ENCODE measurements around the gene NPSR1.
"Not testable (repeated sequence)": the region's sequence is repeated elsewhere in the genome, so short reads cannot be mapped to it uniquely, and the experiment has no call there.

Gene NPSR1

DNA sequence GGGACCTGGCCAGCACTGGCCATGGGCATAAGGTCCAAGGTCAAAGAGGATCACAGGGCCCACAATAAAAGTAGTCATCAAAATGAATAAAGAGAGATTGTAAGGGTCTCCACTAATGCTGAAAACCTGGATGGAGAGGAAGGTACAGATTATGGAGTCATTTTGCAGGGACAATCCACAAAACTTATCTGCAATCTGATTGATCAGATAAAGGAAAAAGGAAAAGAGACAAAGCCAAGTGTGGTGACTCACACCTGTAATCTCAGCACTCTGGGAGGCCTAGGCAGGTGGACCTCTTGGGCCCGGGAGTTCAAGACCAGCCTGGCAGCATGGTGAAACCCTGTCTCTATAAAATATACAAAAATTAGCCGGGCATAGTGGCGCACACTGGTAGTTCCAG, 174.0 kb downstream of the NPSR1 start:
- no peak for DNase-seq (ENCODE audit: low read depth in 1 of 2, low spot score in 1 of 2)

DNA sequence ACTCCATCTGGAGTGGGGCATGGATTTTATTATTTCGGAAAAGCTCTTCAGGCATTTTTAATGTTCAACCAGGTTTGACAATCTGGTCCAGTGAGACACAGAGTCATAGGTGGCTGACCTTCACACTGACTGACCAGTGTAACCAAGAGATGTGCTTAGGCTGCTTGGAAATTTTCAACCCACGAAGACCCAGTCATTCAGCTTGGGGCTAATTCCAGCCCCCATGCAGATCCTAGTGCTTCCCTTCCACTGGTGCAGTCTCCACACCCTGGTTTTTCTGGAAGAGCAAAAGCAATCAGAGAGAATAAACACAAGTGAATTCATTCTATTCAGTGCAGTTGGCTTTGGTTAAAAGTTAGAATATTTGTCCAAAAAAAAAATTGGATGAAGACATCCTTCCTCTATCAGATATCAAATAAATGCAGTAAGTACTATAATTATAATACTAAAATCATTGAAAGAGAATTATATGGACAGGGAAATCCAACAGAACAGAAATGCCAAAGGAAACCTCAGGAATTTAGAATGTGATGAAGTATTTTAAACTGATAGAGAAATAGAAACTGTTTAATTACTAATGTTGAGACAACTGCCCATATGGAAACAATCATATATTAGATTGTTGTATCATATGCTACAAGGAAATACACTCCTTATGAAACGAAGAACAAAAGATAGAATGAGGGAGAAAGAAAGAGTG, 178.0 kb downstream of the NPSR1 start:
- no peak for DNase-seq (ENCODE audit: low read depth in 1 of 2, low spot score in 1 of 2)

GRCh38 chr7:34837316-34837715, 179.3 kb downstream of the NPSR1 start:
- DNase-seq (ENCODE audit: low read depth in 1 of 2, low spot score in 1 of 2) = no peak

GRCh38 chr7:34837801-34838201, 179.8 kb downstream of the NPSR1 start:
- DNase-seq (ENCODE audit: low read depth in 1 of 2, low spot score in 1 of 2) = no peak

DNA sequence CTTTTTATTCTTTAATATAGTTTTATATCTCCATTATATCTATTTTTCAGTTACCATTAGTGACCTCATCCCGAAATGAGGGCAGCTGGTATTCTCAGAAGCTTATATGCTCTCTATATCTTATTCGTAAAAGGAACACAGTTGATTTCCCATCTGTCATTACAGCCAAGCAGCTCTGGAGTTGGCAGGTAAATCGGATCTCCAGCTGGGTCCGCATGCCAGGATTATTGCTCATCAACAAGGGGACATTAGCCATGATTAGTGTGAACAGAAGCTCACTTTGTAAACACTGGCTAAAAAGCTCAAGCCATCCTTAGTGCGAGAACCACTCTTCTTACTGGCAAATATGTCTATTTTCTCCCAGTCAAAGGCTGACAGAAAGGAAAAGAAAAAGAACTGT, 180.3 kb downstream of the NPSR1 start:
- no peak for DNase-seq (ENCODE audit: low read depth in 1 of 2, low spot score in 1 of 2)

- no peak for DNase-seq (ENCODE audit: low read depth in 1 of 2, low spot score in 1 of 2)
Measured at GRCh38 chr7:34839645-34840044, 181.6 kb downstream of the NPSR1 start.

- no peak for DNase-seq (ENCODE audit: low read depth in 1 of 2, low spot score in 1 of 2)
Measured at GRCh38 chr7:34840176-34840785, 182.3 kb downstream of the NPSR1 start.

DNA sequence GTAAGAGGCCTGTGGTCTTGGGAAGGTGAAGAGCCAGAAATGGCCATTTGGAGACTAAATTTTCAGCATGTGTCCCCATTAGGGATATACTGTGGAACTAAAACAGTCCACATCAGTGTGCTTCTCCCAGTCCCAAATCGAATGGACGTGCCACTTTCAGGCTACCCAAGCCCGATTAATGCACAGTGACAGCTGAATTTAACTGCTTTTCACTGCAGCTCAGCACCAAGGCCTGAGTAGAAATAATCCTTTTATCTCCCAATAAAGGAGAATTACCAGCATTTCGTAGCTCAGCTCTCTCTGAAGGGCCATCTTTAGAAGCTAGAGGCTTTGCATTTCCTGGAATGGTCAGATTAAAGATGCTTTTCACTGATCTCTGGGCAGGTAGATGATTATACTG, 183.3 kb downstream of the NPSR1 start:
- no peak for DNase-seq (ENCODE audit: low read depth in 1 of 2, low spot score in 1 of 2)

GRCh38 chr7:34842782-34843181, 184.8 kb downstream of the NPSR1 start:
- no peak for DNase-seq (ENCODE audit: low read depth in 1 of 2, low spot score in 1 of 2)

GRCh38 chr7:34844406-34844805, 186.4 kb downstream of the NPSR1 start:
- no peak for DNase-seq (ENCODE audit: low read depth in 1 of 2, low spot score in 1 of 2)

DNA sequence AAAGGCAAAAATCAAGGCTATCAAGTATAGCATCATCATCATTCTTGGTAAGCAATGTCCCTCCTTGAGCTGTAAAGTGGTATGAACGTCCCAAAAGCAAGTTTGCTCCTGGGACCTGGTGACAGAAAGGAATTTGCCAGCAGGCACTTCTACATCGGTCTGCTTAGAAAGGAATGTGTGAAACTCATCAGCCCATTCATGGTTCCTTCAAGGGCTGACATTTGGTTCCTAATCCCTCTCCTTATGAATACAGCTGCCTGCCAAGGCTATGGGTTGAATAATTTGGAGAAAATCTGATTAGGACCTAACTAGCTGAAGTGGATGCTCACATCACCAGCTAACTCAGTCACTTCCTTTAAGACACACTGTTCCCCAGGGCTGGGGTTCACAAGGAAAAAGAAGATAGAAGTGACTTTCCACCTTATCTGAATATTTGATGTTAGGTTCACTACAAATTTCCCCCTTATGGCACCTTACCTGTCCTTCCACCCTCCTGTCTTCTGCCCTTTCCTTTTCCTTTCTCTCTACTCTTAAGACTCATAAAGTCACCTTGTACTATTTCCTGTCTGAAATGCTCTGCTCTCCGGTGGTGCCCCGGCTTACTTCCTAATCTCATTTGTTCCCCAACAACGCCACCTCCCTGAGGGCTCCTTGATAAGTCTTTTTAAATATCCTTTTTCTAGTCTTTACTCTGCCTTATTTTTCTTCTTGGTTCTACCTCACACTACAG, 187.1 kb downstream of the NPSR1 start:
- no peak for DNase-seq (ENCODE audit: low read depth in 1 of 2, low spot score in 1 of 2)

- DNase-seq (ENCODE audit: low read depth in 1 of 2, low spot score in 1 of 2) = no peak
Measured at GRCh38 chr7:34845666-34846361, 187.8 kb downstream of the NPSR1 start.

GRCh38 chr7:34846976-34847375, 189.0 kb downstream of the NPSR1 start:
- DNase-seq (ENCODE audit: low read depth in 1 of 2, low spot score in 1 of 2) = no peak

- no peak for DNase-seq (ENCODE audit: low read depth in 1 of 2, low spot score in 1 of 2)
Measured at GRCh38 chr7:34848670-34849069, 190.7 kb downstream of the NPSR1 start.

GRCh38 chr7:34849163-34849960, 191.3 kb downstream of the NPSR1 start:
- DNase-seq (ENCODE audit: low read depth in 1 of 2, low spot score in 1 of 2) = no peak

GRCh38 chr7:34849986-34850385, 192.0 kb downstream of the NPSR1 start:
- DNase-seq (ENCODE audit: low read depth in 1 of 2, low spot score in 1 of 2) = no peak

GRCh38 chr7:34850681-34851080, 192.7 kb downstream of the NPSR1 start:
- no peak for DNase-seq (ENCODE audit: low read depth in 1 of 2, low spot score in 1 of 2)

DNA sequence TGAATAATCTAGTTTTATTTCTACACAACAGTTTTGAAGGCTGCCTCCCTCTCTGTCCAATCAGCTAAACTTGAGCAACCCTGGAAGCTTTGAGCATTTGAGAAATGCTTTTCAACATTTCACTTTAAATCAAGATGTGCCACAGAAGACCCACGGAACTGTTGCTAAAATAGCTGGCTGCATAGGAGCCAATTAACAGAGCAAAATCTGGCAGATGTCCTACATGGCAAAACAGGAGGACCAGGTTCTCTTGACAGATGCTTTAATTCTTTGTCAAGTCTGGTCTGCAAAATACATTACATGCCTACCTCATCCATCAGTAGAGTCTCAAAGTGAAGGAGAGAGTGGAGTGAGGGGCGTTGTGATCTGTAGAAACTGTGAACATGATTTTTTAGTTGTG, 193.4 kb downstream of the NPSR1 start:
- no peak for DNase-seq (ENCODE audit: low read depth in 1 of 2, low spot score in 1 of 2)

DNA sequence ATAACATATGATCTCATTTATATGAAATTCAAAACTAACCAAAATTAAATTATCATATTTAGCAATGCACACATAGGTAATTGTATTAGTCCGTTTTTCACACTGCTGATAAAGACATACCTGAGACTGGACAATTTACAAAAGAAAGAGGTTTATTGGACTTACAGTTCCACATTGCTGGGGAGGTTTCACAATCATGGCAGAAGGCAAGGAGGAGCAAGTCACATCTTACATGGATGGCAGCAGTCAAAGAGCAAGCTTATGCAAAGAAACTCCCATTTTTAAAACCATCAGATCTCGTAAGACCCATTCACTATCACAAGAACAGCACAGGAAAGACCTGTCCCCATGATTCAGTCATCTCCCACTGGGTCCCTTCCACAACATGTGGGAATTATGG, 200.4 kb downstream of the NPSR1 start:
- not testable (repeated sequence) for DNase-seq (ENCODE audit: low read depth in 1 of 2, low spot score in 1 of 2)

GRCh38 chr7:34859281-34859680, 201.3 kb downstream of the NPSR1 start:
- not testable (repeated sequence) for DNase-seq (ENCODE audit: low read depth in 1 of 2, low spot score in 1 of 2)

DNA sequence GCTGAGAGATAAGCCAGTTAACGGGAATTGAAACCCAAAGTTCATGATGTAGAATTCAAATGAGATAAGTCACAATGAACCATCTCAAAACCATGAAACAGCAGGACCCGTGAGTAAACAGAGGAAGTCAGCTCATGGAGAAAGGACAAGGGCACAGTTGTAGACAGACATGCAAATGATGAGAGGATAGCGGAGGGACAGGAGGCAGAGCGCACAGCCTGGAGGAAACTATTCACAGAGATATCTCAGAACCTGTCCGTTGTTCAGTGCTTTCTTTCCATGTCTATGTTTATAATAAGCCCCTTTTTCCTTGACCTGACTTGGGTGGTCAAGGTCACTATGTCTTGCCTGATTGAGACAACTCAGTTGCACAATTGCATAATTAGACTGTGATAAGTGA, 208.2 kb downstream of the NPSR1 start:
- DNase-seq (ENCODE audit: low read depth in 1 of 2, low spot score in 1 of 2) = not testable (repeated sequence)
